H1 (cell line): ENCODE data around the gene NETO1.

Experiments
- CHD2 ChIP-seq: IDR thresholded peaks from 2 replicates; pipeline ENCODE4 v1.6.1; 2012; ENCODE audit warnings: low read length, improper control_type of control experiment
- KDM1A ChIP-seq: fragments of 200-600, 300-600 bp; sonication (generic); IDR thresholded peaks from 2 replicates; pipeline ENCODE4 v1.7.1; 2016; ENCODE audit warnings: mild to moderate bottlenecking, low read length, borderline replicate concordance
- TF ChIP-seq, protein P1 (sequence below), 3 experiments: IDR thresholded peaks; 1 replicate in 2 of 3; 2 replicates in 1 of 3; pipeline versions ENCODE4 v1.5.1 to v1.6.1; 2011; ENCODE audit warnings: low read length in 3 of 3, mild to moderate bottlenecking in 3 of 3, inconsistent platforms in 2 of 3, low read depth in 1 of 3, moderate library complexity in 1 of 3; ENCODE audit not compliant: insufficient read depth in 1 of 3; ENCODE audit errors: control extremely low read depth in 1 of 3

DNA sequence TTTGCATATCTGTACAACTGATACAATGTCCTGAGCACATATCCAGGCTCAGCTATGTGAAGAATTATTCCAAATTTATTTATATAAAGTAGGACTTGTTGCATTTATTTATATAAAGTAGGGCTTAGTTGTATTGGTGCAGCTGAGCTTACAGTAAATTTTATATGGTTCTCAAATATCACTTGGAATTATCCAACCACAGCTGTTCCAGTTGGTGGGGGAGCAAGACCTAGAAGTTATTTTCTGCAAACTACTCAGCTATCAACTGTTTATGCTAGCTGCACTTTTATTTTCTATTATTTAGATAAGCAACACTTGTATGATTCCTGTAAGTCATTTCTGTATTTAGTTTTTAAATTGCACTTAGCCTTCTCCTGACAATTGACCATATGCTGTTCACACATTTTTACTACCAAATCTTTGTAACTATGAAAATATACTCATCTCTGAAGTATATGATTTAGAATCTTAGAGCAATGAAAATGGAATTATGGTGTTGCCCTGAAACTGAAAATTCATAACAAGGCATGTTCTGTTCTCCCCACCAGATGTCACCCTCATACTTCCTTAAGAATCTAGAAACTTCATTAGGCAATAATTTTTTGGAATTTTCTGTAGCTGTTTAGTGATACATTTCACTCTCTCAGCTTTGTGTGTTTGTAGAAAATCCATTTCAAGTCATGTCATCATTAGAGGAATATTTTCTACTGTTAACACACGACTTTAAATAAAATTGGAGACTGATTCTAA, 166.7 kb downstream of the NETO1 start:
- no peak for TF ChIP-seq CHD2
- no peak for TF ChIP-seq KDM1A
- TF ChIP-seq, protein P1, sequence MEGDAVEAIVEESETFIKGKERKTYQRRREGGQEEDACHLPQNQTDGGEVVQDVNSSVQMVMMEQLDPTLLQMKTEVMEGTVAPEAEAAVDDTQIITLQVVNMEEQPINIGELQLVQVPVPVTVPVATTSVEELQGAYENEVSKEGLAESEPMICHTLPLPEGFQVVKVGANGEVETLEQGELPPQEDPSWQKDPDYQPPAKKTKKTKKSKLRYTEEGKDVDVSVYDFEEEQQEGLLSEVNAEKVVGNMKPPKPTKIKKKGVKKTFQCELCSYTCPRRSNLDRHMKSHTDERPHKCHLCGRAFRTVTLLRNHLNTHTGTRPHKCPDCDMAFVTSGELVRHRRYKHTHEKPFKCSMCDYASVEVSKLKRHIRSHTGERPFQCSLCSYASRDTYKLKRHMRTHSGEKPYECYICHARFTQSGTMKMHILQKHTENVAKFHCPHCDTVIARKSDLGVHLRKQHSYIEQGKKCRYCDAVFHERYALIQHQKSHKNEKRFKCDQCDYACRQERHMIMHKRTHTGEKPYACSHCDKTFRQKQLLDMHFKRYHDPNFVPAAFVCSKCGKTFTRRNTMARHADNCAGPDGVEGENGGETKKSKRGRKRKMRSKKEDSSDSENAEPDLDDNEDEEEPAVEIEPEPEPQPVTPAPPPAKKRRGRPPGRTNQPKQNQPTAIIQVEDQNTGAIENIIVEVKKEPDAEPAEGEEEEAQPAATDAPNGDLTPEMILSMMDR (IDR thresholded peaks at IDR 0.05; ENCODE audit: control extremely low read depth in 1 of 3, insufficient read depth in 1 of 3, low read depth in 1 of 3, low read length in 3 of 3), result peak in 2 of 3 experiments; percentile 6 to 55; a peak in 2 of 4 replicates
